HS-27A (cell line): ENCODE measurements around the gene GOLGA1.

Experiments used
- DNase-seq: peaks from one replicate; pipeline ENCODE4 v3.0.0-alpha.2; 2012; ENCODE audit warnings: low read depth, missing footprints

The GOLGA1 gene

DNA sequence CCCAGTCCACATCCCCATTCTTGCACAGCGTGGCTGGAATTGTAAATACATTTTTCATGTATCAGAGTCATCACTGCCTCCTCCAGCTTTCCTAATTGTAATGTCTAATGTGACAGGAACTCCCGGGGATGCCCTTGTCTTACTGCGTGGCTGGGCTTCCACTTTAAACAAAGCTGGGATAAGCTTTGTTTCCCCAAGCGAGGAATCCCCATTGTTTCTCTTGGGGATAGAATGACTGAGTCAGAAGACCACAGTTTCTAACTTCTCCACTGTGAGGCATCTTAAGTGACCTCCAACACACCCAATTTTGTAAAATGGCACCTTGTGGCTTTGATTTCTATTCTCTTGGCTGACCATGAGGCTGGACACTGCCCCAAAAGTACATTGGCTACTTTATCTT lies 56.5 kb downstream of the GOLGA1 start:
- DNase-seq, result no peak

DNA sequence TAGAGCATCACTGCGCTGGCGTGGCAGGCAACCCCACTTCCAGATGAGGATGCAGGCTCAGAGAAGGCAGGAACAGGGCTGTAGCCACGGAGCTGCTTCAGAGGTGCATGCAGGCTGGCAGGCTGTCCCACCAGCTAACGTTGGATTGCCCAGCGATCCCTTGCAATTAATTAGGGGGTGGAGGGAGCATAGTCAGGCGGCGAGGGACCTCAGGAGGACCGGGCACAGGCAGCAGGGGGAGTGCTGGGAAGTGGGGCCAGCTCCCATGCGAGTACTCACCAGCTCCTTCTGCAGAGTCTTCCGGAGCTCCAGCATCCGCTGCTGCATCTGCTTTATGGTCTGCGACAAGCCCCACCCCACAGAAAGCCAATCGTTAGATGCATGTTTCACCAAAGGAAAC lies 58.7 kb downstream of the GOLGA1 start:
- DNase-seq, result no peak

DNA sequence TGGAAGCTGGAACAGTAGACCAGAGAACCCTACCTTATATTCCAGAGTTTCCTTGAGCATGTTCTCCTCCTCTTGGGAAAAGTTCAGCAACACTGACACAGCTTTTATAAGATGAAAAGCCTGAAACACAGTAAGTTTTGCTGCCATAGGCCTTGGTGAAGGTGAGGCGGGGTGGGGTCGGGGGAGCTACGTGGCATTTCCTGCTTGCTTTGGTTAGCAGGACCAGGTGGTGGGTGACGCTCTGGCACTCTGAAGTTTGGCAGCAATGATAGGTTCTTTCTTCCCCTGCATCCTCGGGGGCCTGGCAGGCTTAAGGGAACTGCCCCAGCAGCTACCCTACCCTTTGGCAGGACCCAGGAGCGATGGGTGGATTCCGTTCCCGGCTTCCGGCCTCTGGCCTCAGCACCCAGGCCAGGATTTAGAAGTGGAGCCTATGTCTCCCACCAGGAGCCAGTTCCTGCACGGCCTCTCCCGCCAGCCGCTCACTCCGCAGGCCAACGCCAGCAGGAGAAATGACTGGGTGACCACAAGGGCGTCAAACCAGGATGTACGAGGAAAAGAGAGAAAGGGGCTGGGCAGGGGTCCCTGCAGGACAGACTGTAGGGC lies 59.6 kb downstream of the GOLGA1 start:
- no peak for DNase-seq

DNA sequence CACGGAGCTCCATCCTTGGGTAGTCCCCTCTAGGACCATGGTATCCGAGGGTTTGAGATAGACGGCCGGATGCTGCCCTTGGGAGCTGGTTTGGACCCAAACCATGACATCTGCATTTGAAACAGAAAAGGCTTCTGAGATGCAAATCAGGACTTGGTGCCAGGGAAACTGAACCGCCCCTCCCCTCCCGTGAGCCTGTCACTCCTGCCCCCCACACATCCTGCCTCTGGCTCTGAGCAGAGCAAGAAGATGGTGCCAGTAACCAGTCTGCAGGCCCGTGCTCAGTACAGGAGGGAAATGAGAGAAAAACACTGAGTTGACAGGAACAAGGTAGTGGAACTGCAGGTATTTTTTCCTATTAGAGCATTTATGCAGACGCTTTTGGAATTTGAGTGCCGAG lies 60.4 kb downstream of the GOLGA1 start:
- no peak for DNase-seq

DNA sequence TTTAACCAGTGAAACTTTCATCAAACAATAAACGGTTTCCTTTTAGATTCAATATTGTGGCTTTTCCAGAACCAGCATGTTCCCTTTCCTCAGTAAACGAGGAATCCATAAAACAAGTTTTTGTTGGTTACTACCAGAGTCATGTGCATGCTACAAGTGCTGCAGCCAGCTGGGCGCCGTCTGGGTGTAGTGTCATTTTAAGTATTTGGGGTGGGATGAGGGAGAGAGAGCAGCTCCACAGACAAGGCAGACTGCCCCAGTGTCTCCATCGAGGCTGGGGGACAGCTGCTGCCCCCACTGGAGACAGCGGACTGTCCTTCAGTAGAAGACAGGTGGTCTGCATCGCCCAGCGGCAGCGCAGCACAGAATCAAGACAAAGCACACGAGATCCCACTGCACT lies 61.7 kb downstream of the GOLGA1 start:
- no peak for DNase-seq

DNA sequence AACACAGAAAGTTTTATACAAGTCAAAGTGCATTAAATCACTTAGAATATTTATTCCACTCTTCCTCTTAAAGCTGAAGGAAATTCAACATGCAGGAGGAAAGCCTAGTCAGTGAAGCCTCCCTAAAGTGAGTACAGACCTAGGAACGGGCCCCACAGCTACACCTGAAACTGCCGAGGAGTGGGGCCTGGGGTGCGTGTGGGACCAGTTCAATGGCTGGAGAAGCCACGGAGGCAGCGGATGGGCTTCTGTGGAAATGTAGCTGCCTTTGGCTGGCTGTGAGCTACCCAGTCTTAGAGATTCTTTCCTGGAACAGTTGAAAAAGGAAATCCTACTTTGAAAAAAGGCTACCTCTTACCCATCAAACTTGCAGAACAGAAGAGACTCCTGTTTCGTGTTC lies 62.4 kb downstream of the GOLGA1 start:
- DNase-seq, result no peak

DNA sequence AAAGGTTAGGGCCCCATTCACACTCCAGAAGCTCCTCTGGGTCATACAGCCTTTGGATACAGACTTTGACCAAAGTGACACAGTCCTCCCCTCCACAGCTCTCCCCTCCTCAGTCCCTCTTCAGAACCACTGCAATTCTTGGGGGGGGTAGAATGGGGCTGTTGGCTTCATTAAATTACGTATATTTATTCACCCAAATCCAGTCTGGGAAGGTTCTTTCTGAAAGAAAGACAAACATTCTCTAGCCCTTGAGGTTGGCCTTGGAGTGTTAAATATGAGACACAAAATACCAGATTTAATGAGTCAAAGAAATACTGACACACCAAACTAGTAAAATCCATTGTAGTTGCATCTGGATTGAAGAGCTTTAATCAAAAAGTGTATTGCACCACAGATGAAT lies 62.9 kb downstream of the GOLGA1 start:
- DNase-seq, result no peak

DNA sequence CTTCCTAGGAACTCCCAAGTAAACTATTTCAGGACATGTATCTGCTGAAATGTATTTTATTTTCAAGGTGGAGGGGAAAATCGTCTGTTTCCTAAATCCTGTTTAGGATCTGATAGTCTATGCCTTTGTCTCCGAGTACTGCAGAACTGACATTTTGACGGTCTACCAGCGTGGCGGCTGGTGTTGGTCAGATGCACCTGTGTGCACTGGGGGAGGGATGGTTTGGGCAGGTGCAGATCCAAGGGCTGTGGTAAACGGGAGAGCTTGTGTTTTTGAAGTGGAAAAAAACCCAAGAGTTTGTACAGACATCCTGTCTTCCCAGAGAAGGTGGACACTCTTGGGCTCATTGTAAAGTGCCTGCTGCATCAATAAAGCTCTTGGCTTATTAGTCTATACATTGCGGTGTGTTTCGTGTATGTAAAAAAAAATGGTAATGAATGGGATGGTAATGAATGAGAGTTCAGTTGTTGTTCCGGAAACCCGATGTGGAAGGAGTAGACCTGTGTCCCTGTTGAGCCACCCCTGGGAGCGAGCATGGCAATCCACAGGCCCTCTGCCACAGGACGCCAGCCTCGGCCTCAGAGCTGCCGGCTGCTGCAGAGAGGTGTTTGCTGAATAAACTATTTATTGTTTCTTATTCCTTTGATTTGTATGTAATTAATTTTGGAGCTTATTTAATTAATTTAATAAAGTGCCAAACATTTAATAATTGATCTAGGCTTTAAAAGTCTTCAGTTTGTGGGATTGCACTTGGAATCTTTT lies 63.7 kb downstream of the GOLGA1 start:
- DNase-seq, result no peak

DNA sequence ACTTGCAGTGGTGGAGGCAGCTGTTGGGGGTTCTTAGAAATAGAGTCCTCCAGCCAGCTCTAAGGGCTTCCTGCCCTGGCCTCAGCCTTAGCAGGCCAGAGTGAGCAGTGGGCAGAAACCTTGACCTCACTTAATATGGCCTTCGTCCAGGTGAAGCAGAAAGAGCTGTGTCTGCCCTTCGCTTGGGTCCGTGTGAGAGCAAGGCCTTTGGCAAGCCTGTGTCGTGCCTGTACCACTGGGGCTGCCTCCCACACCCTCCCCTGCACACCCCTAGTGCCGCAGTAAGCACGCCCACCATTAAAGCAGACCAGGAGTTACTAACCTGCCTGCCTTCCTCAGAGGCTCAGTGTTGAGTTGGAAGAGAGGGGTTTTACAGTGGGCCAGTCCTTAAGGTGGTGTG lies 65.4 kb downstream of the GOLGA1 start:
- DNase-seq, result no peak

DNA sequence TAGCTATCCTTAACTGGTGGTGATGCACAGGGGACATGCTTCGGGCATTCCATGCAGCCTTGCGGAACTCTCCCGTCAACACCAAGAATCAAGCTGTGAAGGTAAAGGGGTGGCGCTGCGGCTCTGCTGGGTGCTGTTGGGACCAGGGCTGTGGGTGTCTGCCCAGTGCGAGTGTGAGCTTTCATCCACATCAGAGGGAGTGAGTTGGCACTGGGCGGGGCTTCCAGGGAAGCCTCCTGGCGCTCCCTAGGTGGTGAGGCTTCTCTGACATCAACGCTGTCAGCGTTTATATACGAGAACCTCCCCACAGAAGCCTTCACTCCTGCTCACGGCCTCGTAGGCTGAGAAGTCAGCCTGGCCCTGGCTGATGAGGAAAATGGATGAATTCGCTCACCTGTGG lies 67.2 kb downstream of the GOLGA1 start:
- no peak for DNase-seq

DNA sequence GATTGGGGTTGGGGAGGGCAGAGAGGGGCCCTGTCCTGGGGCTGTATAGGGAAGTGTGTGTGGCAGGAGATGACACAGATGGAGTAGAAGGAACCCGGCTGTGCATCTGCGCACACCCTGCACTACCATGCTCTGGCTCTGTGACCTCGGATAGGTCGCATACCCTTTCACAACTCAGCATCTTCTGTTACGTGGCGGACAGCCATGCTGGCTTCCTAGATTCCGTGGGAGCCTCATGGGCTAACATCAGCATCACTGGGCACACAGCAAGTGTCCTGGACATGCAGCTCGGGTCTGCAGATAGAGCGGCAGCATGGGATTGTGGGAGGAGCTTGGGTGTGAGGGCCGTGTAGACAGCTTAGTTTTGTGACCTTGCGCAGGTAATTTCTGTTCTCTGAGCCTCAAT lies 69.7 kb downstream of the GOLGA1 start:
- no peak for DNase-seq

DNA sequence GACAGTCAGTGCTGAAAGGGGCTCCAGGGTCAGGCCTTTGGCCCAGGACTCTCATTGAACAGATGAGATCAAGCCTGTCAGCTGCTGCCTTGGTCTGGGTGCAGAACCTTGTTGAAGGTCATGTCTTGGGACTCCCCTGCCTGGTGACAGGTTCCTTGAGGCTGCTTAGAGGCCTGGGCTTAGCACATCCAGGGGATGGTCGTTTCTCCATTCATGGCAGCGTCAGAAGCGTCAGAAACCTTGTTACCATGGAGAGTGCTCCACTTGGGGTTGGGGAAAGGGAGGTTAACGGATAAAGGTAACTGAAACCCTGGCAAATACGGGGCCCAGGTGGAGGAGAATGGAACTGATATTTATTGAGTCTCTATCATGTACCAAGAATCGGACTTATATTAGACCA lies 70.2 kb downstream of the GOLGA1 start:
- DNase-seq, result no peak

DNA sequence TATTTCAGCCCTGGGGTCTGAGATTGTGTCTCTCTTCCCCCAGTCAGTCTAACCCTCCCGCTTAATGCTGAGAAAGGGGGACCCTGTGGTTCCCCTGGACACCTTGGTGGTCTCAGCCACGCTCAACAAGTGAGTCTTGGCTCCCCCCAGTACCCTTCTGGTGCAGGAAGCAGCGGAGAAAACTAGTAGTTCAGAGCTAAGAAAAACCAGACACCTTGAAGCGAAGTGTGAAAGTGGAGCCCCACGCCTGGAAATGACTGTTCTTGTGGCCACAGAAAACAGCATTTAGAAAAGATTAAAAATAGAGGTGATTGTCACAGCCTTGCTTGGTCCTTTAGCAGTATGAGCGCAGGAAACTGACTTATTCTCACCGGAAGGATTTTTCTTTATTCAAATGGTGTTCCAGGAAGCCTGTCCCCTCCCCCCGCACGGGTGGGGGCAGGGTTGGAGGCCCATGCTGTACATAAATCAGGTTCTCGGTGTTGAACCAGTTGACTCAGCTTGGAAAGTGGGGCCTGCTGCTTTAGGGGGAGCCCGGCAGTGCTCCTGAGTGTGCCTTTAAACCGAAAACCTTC lies 70.8 kb downstream of the GOLGA1 start:
- DNase-seq, result no peak

DNA sequence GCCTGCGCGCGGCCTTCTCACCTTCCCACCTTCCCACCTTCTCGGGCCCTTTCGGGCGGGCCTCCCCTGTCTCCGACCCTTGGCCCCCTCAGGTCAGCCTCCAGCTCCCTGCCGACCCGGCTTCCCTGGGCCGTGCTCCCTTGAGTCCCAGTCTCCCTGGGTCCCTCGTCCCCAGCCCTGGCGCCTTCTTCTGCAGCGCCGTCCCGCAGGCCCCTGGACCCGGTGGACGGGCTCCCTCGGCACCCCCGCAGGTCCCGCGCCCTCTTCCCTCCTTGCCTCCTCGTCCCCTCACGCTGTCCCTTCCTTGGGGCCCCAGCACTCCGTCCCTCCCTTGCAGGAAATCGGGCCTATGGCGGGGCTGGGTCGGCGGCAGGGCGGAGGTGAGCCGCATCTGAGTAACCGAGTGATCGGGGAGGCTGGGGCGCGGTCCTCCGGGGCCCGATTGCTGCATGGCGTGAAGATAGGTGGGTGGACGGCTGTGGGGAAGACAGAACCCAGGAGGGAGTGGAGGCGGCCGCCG lies 71.4 kb downstream of the GOLGA1 start:
- no peak for DNase-seq

DNA sequence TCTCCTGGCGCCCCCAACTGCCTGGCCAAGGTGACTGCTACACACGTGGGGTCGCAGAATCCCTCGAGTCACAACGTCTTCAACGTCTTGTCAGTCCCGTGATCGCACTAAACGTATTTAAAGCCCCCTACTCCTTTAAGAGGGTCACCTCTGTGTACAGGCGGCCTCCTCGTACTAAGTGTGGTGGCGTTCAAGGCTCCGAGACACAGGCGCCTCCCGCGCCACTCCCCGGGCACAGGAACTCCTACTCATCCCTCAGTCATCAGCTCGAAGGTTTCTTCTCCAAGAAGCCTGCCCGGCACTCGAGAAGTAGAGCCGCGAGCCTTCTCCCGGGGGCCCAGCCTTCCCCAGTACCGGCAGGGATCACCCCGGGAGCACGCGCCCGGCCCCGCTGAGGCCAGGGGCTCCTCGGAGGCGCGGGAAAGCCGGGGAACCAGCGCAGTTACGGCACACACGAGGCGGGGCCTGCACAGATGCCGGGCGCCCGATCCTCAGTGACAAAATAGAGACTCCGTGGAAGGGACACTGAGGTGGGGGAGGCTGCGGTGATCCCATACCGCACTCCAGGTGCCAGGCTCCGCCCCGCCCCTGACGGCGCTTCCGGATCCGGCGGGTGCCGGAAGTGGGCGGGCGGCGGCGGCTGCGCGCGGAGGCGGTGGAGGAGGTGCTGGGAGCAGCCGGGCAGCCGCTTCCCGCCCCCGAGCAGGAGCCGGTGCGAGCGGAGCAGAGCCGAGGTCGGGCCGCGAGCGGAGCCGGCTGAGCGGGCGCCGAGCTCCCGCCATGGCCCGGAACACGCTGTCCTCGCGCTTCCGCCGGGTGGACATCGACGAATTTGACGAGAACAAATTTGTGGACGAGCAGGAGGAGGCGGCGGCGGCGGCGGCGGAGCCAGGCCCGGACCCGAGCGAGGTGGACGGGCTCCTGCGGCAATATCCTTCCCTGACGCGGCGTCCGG lies 72.1 kb downstream of the GOLGA1 start:
- no peak for DNase-seq

DNA sequence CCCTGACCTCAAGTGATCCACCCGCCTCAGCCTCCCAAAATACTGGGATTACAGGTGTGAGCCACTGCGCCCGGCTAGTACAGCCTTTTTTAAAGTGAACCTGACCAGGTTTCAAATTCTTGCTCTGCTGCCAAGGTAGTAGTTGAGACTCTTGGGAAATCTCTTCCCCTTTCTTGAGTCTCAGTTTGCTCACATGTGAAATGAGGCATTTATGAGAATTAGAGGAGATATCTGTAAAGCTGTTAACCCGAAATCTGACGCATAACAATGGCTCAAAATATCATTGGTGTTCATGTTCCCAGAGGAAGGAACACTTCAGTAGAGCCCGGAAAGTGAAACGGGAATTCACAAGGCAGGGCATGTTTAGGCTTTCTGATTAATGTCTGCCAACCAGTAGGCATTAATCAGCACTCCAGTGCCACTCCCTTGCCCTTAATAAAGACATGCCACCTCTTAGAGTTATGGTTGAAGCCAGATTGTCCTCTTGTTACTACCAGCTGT lies 77.5 kb downstream of the GOLGA1 start:
- DNase-seq, result no peak

DNA sequence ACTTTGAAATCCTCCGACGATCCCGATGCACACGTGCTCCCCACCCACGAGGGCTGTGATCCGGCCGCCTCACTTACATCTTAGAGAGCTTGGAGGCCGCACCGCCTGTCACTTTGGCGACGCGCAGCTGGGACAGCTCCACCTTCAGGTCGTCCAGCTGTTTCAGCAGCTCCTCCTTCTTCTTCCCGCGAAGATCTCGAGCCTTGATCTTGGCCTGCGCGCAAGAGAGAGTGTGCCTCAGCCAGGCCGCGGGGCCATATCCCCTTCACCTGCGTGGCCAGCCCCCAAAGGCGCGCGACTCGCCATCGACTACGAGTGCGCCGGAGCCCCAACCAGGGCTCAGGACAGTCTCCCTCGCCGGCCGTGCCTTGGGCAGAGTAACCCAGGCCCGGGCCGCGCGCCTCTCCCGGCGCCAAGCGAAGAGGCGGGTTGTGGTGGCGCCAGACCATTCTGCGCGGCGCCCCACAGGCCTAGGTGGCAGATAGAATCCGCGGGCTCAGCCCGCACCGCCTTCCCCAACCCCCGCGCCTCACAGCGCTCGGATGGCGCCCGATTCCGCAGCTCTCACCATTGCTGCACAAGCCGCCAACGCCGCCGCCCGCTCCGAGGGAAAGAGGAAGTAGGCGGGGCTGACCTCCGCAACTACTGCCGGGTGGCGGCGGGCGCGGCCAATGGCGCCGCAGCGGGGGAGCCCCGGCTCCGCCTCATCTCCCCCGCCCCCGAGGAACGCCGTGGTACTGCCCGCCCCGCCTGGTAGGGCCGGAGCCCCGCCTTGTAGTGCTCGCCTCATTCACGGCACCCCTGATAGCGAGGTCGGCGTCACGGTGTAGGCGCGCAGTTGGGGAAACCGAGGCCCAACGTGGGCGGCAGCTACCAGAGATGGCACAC lies 79.3 kb downstream of the GOLGA1 start, which contains the start of the genes ARPC5L and RPL35:
TSS of gene ARPC5L (plus strand) at position 789 of the 888 bp plus-strand sequence. CDS start 7,161 bp downstream, outside the sequence.
TSS of gene RPL35 (minus strand) at position 616 of the 888 bp plus-strand sequence. CDS start at position 571, 45 bp downstream.
- peak; percentile 77 for DNase-seq

DNA sequence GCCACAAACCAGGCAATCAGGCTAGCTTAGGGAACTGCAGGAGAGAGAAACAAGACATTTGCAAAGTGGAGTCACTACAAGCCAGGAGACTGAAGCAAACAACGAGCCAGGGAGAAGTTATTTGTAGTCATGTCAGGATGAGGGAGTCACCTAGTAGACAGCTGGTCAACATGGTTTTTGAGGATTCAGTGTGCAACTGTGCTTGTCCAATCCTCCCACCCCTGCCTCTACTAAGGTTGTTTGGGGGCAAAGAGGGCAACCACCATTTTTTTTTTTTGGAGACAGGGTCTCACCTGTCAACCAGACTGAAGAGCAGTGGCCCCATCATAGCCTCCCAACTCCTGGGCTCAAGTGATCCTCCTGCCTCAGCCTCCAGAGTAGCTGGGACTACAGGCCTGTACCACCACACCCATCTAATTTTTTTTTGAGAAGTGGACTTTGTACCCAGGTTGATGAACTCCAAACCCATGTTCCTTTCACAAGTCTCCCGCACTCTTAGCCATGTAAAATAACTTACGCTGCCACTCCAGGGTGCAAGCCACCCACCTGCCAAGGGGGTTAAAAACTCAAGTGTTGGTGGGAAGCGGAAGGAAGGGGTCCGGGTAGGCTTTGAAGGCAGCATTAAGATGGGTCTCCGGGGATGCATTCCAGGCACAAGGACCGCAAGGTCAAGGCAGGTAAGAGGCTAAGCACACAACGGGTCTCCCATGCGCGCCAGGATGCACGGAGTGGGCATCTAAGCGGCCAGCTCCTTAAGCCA lies 80.1 kb downstream of the GOLGA1 start:
- no peak for DNase-seq

DNA sequence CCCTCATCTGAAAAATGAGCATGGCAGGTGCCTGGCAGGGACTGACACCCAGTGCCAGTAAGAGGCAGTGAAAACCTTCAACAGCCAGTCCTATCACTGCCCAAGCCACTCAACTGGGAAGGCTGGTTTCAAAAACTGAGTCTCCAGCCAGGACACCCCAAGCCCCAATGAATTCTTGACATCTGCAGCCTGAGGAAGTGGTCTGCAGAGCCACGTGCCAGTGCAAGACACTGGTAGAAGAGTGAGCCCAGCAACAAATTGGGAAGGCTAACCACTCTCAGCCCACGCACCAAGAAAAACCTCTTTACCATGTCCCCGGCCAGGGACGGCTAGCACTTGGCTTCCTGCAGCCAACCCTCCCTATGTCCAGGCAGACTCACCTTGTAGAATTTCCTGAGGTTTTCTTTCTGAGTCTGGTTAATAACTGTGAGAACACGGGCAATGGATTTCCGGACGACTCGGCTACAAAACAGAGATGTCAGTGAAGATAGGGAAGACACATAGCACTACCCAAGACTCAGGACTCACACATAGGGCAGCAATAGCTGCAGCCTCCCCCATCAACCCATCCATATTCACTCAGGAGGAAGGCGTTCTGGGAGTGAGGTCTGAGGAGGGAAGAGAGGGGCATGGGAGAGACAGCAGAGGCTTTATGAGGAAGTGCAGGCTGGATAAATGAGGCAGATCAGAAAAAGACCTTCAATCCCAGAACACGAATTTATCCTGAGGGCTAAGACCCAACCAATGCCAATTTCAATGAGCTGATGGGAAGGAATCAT lies 80.9 kb downstream of the GOLGA1 start:
- DNase-seq, result no peak
